ENCODE results near the gene BRICD5.

BRICD5 gene

DNA sequence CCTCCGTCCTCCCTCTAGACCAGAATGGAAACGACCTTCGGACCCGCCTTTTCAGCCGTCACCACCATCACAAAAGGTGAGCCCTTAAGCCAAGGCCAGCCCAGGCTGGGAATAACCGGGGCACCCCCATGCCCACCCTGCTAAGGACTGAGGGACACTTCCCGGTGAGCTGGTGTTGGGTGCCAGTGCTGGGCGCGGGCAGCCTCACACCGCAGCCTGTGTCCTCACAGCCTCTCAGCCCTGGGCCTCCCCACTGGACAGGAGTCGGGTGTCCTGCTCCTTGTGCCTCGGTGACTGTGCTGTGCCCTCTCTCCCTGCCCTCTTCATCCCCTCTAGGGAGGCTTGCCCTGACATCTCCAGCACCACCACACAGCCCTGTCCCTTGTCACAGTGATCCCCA lies 44.8 kb downstream of the BRICD5 start:
- TF ChIP-seq, protein P1, sequence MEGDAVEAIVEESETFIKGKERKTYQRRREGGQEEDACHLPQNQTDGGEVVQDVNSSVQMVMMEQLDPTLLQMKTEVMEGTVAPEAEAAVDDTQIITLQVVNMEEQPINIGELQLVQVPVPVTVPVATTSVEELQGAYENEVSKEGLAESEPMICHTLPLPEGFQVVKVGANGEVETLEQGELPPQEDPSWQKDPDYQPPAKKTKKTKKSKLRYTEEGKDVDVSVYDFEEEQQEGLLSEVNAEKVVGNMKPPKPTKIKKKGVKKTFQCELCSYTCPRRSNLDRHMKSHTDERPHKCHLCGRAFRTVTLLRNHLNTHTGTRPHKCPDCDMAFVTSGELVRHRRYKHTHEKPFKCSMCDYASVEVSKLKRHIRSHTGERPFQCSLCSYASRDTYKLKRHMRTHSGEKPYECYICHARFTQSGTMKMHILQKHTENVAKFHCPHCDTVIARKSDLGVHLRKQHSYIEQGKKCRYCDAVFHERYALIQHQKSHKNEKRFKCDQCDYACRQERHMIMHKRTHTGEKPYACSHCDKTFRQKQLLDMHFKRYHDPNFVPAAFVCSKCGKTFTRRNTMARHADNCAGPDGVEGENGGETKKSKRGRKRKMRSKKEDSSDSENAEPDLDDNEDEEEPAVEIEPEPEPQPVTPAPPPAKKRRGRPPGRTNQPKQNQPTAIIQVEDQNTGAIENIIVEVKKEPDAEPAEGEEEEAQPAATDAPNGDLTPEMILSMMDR (IDR thresholded peaks at IDR 0.05; ENCODE audit: extremely low read depth, insufficient read depth, missing control alignments): no peak
- in situ Hi-C loops (cut with MboI; ENCODE audit: low pct_unique_long_range_greater_than_20kb, low sequenced_read_pairs, unreplicated experiment): no loop called here

DNA sequence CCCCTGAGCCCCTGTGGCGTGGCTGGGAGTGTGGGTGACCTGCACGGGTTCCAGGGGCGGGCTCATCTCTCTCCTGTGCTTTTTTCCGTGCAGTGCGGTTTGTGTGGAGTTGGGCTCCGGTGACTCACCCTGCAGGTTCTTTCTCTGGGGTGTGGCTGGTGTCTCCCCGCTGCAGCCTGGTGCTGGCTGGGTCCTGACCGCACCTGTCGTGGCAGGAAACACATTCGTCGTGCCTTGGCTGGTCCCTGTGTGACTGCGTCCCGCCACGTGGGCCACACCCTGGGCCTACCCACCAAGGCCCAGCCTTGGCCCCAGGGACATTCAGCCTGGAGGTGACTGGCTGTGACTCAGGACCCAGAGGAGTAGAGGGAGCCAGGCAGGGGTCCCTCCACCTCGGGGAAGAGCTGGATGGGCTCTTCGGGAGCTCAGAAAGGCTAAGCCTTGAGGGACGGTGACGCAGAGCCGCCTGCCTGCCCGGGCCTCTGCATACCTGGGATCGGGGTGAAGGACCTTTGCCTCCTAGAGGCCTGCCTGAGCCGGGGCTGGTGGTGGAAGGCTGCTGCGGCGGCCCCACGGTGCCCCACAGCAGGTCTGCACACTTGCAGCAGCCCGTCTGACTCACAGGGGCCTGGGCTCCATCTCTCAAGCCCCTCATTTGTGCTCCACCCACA lies 47.3 kb downstream of the BRICD5 start:
- DNase-seq (ENCODE audit: low spot score): no peak
- in situ Hi-C loops (cut with MboI; ENCODE audit: low pct_unique_long_range_greater_than_20kb, low sequenced_read_pairs, unreplicated experiment): no loop called here
- TF ChIP-seq, protein P1 (IDR thresholded peaks at IDR 0.05; ENCODE audit: extremely low read depth, insufficient read depth, missing control alignments): no peak

More for the DNA sequence above, 44.8 kb downstream of the BRICD5 start:
- no peak for DNase-seq (ENCODE audit: low spot score)

DNA sequence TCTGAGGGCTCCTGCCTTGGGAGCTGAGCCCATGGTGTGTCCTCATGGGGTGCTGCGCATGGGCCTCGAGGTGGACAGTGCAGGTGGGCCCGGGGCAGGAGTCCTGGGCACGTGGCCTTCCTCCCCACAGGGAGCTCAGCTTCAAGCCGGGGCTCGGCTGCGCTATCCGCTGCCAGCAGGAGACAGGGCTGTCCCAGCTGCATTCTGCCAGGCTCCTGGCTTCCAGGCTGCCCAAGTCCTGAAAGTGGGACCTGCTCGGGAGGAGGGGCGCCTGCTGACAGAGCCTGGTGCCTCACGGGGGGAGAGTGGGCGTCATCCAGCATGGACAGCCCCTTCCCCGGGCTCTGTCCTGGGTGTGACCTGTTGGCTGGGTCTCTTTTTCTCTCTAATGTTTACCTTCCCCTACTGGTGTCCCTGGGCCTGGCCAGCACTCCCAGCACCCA lies 48.0 kb downstream of the BRICD5 start:
- in situ Hi-C loops (cut with MboI; ENCODE audit: low pct_unique_long_range_greater_than_20kb, low sequenced_read_pairs, unreplicated experiment): no loop called here
- TF ChIP-seq, protein P1 (IDR thresholded peaks at IDR 0.05; ENCODE audit: extremely low read depth, insufficient read depth, missing control alignments): no peak
- no peak for DNase-seq (ENCODE audit: low spot score)

DNA sequence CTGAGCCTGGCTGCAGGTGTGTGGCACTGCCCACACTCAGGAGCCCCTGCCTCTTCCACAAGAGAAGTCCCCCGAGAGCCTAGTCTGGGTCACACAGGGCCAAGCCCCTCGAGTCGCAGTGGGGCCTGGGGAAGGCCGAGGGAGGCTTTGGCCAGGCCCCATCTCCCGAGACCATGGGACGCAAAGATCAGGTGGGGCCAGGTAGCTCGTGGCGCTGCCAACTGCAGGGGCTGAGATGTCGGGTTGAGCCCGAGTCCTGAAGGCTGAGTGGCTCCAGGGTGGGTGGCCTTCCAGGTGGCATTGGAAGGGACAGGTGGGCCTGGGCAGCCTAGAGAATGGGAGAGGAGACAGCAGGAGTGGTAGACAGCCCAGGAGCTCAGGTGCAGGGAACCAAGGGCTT lies 48.8 kb downstream of the BRICD5 start:
- in situ Hi-C loops (cut with MboI; ENCODE audit: low pct_unique_long_range_greater_than_20kb, low sequenced_read_pairs, unreplicated experiment): no loop called here
- TF ChIP-seq, protein P1 (IDR thresholded peaks at IDR 0.05; ENCODE audit: extremely low read depth, insufficient read depth, missing control alignments): no peak
- no peak for DNase-seq (ENCODE audit: low spot score)

DNA sequence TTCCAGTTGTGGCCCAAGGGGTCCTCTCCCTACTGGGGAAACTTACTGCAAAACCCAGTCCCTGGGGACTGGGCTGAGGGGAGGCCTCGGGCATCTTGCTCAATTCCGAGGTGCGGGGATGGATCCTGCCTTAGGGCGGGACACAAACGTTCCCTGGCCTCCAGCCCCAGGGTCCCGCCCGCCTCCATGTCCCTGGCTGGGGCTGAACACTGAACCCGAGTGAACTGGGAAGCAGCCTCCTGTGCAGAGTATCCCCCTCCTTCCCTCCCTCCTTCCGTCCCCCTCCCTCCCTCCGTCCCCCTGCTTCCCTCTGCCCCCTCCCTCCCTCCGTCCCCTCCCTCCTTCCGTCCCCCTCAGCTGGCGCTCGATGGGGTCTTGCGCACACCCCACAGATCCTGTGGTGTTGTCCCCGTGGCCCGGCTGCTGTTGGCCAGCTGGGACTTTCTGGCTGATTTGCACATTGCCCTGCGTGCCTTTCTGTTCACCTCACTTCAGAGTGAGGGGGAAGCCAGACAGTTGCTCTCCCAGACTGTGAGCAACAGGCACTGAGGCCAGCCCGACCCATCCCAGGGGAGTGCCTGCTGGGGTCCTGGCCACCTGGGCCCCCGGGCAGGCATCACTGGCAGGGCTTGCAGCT lies 49.6 kb downstream of the BRICD5 start:
- peak; percentile 75 for DNase-seq (ENCODE audit: low spot score)
- in situ Hi-C loops (cut with MboI; ENCODE audit: low pct_unique_long_range_greater_than_20kb, low sequenced_read_pairs, unreplicated experiment): no loop called here
- TF ChIP-seq, protein P1 (IDR thresholded peaks at IDR 0.05; ENCODE audit: extremely low read depth, insufficient read depth, missing control alignments): no peak

All from GM13977 (cell line).